ENCODE results near the gene HBP1. TPM values are rescaled to one million over a fixed set of nuclear protein-coding genes. Genes with fewer than 3 reads are reported as not detected.

The HBP1 gene
- total and polyA plus RNA-seq, 8 donors: 12.5 to 201 (median 47.3) TPM

- intact Hi-C loops (cut with DNase I; ENCODE audit: low total_unique reads): no loop called here
Observed at GRCh38 chr7:107233174-107233573, 64.4 kb downstream of the HBP1 start.

GRCh38 chr7:107233981-107234380 is 65.2 kb downstream of the HBP1 start:
- TF ChIP-seq POLR2A (IDR thresholded peaks at IDR 0.05) (no peak), CTCF (IDR thresholded peaks at IDR 0.05) (no peak), POLR2AphosphoS5 (IDR thresholded peaks at IDR 0.05) (no peak), EP300 (IDR thresholded peaks at IDR 0.05) (no peak)
- no peak overlapping the region for H3K27ac ChIP-seq
- H3K4me1 ChIP-seq: no peaks in the 10 kb centered on the region
- H3K9me3 ChIP-seq: no peaks in the 10 kb centered on the region
- WGBS, 5 donors: 74 to 88% (median 84%) methylated on average over 1 of the region's 1 CpG
- peaks cover 0 to 32% (median 17%) of the 10 kb centered on the region in 4 donors for H3K36me3 ChIP-seq
- intact Hi-C loops (cut with DNase I; ENCODE audit: low total_unique reads): no loop called here
- H3K4me3 ChIP-seq: no peak overlapping the region
- no peak for DNase-seq
- H3K27me3 ChIP-seq: no peaks in the 10 kb centered on the region

More at GRCh38 chr7:107233174-107233573, 64.4 kb downstream of the HBP1 start:
- peaks cover 0 to 40% (median 22%) of the 10 kb centered on the region in 4 donors for H3K36me3 ChIP-seq
- no peak overlapping the region for H3K4me3 ChIP-seq
- TF ChIP-seq EP300 (IDR thresholded peaks at IDR 0.05) (no peak), POLR2AphosphoS5 (IDR thresholded peaks at IDR 0.05) (no peak), CTCF (IDR thresholded peaks at IDR 0.05) (no peak), POLR2A (IDR thresholded peaks at IDR 0.05) (no peak)
- no peaks in the 10 kb centered on the region for H3K9me3 ChIP-seq
- H3K4me1 ChIP-seq: no peaks in the 10 kb centered on the region
- 82 to 90% (median 85%) methylated on average over 4 of the region's 4 CpGs for WGBS, 5 donors
- H3K27me3 ChIP-seq: no peaks in the 10 kb centered on the region
- no peak overlapping the region for H3K27ac ChIP-seq
- DNase-seq: no peak

- H3K9me3 ChIP-seq: no peaks in the 10 kb centered on the region
- WGBS, 5 donors: 75 to 87% (median 84%) methylated on average over 3 of the region's 3 CpGs
- peaks cover 0 to 27% (median 13%) of the 10 kb centered on the region in 4 donors for H3K36me3 ChIP-seq
- no peak overlapping the region for H3K27ac ChIP-seq
- no peaks in the 10 kb centered on the region for H3K4me1 ChIP-seq
- H3K27me3 ChIP-seq: no peaks in the 10 kb centered on the region
- no peak overlapping the region for H3K4me3 ChIP-seq
- TF ChIP-seq POLR2AphosphoS5 (IDR thresholded peaks at IDR 0.05): no peak
- no peak for TF ChIP-seq EP300 (IDR thresholded peaks at IDR 0.05)
- TF ChIP-seq POLR2A (IDR thresholded peaks at IDR 0.05): no peak
- TF ChIP-seq CTCF (IDR thresholded peaks at IDR 0.05): no peak
- DNase-seq: no peak
- intact Hi-C loops (cut with DNase I; ENCODE audit: low total_unique reads): no loop called here
Observed at GRCh38 chr7:107234436-107234835, 65.6 kb downstream of the HBP1 start.

GRCh38 chr7:107236862-107237261 is 68.1 kb downstream of the HBP1 start:
- Histone ChIP-seq H3K4me1 (no peaks in the 10 kb centered on the region), H3K36me3 (peaks cover 0 to 17% (median 10%) of the 10 kb centered on the region in 4 donors), H3K9me3 (no peaks in the 10 kb centered on the region), H3K4me3 (no peak overlapping the region), H3K27ac (no peak overlapping the region), H3K27me3 (no peaks in the 10 kb centered on the region)
- no peak for TF ChIP-seq EP300 (IDR thresholded peaks at IDR 0.05)
- TF ChIP-seq POLR2A (IDR thresholded peaks at IDR 0.05): no peak
- no peak for TF ChIP-seq POLR2AphosphoS5 (IDR thresholded peaks at IDR 0.05)
- no peak for TF ChIP-seq CTCF (IDR thresholded peaks at IDR 0.05)
- DNase-seq: no peak
- intact Hi-C loops (cut with DNase I; ENCODE audit: low total_unique reads): no loop called here

Data from stomach (tissue), 9 donors.